SIG-M5 (cell line): ENCODE data around the gene KCNJ6.
"Not testable (repeated sequence)": the region's sequence is repeated elsewhere in the genome, so short reads cannot be mapped to it uniquely, and the experiment has no call there.

Source experiments
- DNase-seq: peaks from one replicate; lab custom pipeline; 2025; lab: John Stamatoyannopoulos, UW

Gene KCNJ6

DNA sequence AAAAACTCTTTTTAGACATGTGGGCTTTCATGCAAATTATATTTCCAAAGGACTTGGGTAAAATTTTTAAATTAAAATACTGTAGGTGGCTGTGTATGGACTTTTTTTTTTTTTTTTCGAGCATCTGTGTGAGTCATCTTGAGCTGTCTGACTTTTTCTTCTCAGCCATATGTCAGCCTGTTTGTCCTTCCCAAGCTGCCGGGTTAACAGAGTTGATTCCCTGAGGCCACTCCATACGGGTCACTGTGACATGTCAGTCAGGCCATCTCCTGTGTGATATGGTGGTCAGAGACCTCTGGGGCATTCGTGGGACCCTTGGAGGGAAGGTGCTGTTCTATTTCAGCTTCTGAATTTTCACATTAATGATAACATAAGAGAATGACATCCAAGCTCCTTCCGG lies 148.3 kb downstream of the KCNJ6 start:
- no peak for DNase-seq

DNA sequence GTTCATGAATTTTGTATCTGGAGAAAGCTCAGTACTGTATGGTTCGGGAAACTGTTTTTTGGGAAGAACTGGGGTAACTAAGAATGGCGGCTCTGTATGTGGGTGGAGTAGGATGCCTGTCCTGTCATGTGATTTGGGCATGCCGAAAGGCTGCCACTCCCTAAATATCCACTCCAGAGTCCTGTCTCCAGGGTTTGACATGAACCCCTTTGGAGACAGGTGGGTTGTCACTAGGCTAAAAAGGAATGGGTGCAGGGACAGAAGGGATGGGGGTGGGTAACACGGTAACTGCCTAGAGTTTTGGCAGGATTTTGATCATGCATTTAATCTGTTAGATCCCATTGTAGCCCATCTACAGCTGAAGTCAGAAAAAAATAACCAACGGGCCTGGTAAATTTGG lies 150.1 kb downstream of the KCNJ6 start:
- DNase-seq: no peak

DNA sequence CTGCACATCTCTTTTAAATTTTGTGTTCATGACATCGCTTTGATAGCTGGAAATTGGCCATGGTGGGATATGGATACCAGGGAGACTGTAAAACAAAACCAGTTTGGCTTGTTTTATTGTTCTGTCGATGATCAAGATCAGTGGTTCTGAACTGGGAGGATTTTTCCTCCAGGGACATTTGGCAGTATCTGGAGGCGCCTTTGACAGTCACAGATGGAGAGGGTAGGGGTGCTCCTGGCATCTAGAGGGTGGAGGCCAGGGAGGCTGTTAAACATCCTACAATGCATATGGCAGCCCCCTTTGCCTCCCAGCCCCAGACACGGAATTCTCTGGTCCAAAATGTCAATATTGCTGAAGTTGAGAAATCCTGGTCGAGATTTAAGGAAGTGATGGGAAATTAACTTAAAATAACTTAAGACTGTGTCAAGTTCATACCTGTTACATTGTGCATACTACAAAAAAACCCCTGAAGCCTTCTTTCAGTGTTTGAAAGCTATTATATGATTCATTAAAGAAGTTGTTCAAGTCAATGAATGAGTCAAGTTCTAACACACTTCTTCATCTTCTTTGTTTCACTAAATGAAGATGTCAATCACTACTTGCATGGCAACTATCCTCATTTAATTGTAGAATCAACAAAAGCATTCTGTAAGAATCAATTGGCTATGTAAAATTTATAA lies 150.9 kb downstream of the KCNJ6 start:
- no peak for DNase-seq

DNA sequence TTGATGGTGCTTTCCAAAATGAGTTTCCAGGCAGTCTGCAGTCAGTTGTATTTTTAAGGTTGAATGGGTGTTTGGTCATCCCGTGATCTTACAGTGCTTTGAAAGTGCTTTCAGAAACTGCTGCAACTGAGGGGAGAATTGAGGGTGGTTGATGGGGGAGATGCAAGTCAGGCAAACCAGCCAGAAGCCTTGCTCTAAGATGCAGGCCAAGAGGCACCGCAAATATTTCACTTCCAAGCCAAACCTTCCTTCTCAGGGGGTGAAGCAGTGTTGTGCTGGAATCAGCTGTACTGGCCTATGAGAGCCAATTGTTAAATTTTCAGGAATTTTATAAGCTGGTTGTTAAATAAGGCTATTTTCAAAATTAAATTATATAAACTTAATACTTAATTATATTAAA lies 151.6 kb downstream of the KCNJ6 start:
- DNase-seq: no peak

DNA sequence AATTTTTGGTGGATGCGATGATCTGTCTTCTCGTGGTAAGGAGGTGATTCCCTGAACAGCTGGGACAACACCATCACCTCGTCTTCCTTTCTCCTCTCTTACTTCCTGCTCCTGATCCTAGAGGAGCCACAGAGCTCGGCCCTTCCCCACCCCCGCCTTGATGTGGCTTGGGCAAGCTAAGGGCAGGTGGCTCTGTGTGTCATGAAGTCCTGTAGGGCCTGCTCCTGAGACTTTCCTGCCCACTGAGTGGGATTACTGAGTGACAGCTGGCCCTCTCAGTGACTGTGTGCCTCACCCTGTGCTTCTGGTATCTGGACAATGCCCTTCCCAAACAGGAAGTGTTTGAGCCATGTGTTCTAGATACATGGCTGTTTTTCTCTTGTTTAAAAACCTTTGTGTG lies 153.0 kb downstream of the KCNJ6 start:
- DNase-seq: no peak

DNA sequence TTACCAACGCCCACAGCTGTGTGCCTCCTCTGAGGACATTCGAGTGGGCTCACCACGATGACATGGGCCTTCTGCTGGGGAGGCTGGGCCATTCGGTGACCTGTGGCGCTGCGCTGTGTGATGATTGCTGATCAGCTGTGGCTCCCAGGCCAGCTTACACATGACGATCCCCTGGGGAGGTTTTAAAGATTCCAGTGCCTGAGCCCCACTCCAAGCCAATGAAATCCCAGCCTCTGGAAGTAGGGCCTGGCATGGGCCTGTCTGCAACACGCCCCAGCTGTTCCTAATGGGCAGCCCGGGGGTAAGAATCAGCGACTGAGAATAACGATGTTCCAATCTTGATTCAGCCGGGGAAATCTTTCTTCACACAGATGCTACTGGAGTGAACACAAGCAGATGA lies 153.7 kb downstream of the KCNJ6 start:
- no peak for DNase-seq

DNA sequence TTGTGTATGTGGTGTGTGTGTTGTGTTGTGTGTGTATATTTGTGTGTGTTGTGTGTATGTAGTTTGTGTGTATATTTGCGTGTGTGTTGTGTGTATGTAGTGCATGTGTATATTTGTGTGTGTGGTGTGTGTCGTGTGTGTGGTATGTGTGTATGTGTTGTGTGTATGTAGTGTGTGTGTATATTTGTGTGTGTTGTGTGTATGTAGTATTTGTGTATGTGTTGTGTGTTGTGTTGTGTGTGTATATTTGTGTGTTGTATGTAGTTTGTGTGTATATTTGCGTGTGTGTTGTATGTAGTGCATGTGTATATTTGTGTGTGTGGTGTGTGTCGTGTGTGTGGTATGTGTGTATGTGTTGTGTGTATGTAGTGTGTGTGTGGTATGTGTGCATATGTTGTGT lies 154.9 kb downstream of the KCNJ6 start:
- not testable (repeated sequence) for DNase-seq

DNA sequence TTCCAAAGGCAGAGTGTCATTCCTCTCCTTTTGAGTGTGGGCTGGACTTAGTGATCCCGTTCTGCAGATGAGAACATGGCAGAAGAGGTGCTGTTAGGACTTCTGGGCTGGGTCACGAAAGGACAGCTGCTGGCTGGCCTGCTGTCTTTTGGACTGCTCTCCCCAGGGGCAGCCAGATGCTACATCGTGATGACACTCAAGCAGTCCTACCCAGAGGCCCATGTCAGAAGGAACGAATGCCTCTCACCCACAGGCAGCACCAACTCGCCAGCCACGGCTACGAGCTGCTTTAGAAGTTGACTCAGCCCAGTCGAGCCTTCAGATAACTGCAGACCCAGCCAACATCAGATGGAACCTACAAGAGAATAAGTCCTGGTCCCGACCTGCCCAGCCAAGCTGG lies 156.5 kb downstream of the KCNJ6 start:
- no peak for DNase-seq

DNA sequence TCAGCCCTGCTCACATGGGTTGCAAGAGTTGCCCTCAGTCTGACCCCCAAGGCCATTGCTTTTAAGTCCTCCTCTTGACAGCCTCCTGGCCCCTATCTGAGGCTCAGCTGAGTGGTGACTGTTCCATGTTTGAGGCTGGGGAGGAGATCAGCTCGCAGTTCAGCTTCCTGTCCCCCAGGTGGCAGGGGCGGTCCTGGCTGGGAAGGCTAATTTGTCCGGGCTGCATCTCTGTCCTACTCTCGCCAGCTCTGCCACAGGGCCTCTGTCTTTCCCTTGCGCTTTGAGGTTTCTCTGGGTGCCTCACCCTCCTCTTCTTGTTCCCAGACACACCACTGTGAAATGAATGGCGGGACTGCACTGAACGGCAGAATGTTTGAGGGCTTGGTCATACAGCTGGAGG lies 157.3 kb downstream of the KCNJ6 start:
- no peak for DNase-seq

DNA sequence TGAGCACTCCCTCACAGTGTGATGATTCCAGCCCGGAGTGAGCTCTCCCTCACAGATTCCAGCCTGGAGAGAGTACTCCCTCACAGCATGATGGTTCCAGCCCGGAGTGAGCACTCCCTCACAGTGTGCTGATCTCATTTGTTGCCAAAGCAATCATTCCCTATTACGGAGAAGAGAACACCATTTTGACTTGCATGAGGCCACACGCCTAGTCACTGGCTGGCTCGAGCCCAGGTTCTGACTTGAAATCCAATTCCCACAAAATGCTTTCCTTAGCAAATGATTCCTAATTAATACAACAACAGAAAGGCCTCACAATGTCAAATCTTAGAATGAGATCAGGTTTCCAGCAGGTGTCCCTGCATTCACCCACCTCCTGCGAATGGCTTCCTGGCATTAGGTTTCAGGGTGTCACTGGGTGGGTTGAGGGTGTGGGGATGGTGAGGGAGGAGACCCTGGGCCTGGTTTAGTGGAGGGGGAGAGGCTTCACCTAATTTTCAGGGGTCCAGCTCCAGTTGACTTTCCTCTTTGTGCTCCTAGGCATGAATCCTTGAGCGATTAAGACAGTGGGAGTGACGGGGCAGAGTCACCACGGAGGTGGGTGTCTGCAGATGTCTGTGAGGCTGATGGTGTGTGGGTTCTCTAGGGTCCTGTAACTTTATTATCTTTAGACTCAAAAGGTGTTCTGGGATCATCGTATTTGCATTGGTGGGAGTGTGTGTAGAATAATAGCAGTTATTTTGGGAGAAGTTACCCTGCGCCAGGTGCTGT lies 158.5 kb downstream of the KCNJ6 start:
- DNase-seq: no peak

DNA sequence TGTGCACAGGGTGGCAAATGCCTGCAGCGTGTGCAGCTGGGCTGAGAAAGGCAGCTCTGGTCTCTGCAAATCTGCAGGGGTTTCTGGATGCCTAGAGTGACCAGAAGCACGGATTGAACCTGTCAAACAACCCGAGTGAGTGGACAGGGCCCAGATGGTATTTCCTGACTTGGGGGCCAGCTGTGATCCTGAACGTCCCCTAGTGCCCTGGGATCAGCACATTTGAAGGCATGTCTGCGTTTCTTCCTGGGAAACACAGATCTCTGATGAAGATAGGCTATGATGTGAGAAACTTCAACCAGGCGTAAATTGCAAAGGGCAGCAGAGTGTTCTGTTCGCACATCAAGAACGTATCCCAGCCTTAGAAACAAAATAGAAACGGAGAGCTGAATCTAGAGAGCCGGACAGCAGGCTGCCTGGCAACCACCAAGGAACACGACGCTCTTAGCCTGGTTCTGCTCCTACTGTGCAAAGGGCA lies 163.1 kb downstream of the KCNJ6 start:
- DNase-seq: no peak

DNA sequence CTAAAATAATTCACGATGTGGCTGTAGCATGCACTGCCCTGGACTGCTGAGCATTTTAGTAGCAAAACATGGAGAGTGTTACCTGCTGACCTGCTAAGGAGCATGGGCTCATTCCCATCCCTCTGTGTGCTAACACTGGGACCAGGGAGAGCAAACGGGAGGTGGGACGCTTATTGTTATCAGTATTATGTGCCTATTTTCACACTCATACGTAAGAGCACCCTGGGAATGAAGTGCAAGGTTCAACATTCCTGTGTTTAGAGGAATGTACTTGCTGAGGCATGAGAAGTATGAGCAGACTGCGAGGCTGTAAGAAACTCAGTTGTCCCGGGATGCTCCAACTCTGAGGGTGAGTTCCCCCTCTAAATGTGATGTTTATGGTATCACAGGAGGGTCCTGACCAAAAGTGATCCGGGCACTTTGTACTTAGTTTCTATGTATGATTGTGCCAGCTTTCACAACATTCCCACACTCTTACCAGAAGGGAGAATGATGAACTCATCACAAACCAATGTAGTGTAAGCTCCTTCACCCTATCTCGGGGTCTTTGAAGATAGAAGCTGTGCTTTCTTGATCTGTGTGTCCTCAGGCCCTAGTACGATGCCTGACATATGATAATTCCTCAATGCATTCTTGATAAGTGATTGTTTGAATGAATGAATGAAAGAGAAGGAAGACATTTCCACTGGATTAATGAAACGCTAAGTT lies 164.8 kb downstream of the KCNJ6 start:
- no peak for DNase-seq

DNA sequence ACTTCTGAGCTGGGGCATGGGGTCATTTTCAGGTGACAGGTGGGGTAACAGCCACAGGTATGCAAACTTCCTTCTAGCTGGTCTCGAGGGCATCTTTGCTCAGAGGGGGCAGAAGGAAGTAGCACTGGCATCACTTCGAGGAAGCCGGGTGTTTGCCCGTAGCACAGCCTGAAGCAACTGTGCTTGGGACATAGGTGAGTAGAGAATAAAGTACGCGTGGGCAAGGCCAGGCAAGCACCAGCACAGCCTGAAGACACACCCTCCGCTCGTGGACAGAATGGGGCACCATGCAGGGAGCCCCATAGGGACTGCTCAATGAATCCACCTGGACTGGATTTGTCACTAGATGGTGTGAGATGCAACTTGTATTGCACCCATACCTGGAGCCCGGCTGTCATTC lies 167.1 kb downstream of the KCNJ6 start:
- DNase-seq: no peak

DNA sequence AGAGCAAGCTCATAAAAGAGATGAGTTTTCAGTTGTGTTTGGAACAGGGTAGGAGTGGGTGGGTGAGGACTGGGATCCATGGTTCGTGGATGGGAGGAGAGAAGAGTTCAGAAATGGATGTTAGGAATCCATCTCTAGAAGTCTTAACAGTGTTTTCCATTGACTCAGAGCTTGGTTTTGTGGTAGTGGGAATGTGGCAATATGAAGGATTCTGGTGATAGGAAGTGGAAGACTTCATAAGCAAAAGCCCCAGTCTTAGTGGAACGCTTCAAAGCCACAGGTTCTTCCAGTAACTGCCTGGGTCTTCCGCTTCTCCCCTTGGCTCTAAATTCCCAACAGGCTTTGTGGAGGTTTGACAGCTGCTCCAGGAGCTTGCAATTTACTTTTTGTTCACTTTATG lies 167.9 kb downstream of the KCNJ6 start:
- no peak for DNase-seq

DNA sequence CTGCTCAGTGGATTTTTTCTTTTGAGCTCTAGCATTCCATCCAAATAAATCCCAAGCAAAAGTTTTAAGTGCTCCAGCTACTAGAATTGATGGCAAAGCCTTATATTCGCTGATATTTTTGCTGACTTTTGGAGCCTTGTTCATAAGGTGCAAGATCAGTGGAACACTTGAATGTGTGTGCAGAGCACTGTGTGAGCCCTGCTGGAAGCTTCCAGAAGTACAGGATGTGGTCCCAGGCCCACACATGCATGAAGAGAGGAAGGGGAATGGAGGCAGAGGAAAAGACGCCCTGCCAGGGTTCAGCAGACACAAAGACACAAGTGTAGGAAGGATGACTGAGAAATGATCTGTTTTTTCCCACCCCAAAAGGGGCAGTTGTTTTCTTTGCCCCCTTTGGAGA lies 169.4 kb downstream of the KCNJ6 start:
- no peak for DNase-seq

DNA sequence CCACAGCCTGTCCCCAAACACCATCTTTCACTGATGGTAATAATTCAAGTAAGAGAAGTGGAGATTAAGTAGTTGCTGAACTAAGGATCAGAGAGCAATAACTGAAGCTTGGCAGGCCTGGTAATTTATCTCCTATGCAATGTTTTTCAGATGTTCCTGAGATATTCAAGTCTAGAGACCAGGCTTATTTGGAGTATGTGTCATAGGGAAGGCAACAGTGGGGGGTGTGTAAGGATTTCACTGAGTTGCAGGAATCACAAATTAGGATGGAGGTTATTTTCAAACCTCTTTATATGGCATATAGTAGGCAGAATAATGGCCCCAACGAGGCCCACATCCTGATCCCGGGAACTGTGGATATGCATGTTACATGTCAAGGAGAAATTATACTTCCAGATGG lies 171.7 kb downstream of the KCNJ6 start:
- no peak for DNase-seq

DNA sequence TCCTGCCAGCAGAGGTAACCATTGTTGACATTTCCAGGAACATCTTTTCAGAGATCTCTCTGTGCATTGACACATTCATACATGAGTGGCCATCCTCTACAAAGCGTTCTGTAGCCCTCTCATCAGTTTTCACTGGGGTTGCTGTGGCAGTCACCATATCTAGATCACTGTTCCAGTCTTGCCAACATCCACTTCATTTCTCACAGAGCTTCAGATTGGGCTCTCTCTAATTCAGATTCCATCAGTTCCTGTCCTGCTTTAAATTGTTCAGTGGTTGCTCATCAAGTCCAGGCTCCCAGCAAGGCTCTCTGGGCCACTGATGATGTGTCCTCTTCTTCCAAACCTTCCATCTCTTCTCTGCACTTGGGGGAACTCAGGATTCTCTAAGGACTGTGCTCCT lies 173.7 kb downstream of the KCNJ6 start:
- no peak for DNase-seq

DNA sequence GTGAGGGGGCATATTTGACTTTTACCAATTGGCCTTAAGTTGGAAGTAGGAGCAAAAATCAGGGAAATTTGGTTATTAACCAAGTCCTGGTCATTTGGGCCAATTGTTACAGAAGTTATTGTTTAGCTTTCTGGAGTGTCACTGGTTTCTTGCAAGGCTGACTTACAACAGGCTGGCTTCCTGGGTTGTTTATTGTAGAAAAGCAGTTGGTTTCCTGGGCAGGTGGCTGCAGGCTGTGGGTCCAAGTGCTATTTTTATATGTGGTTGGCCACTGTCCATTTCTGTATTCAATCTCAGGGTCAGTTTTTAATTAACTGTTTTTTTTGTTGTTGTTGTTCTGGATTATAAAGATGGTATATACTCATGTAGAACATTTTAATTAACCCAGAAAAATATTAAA lies 174.1 kb downstream of the KCNJ6 start:
- DNase-seq: no peak

DNA sequence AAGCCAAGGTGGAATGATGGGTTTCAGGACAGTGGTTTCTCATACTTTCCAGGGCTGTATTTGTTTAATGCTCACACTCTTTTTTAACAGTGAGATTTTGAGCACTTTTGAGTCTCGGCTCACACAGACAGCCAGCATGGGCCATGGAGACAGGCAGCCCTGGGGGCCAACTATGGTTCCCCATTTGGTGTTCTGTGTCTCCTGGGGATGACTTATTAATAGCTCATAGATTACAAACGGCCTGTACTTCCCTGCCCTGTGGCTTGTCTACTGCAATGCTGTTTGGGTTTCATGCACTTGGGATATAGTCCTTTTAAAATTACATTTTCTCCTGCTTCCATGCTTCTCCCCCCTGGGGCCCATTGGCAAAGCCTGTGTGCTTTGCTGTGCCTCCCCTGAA lies 178.3 kb downstream of the KCNJ6 start:
- DNase-seq: no peak

DNA sequence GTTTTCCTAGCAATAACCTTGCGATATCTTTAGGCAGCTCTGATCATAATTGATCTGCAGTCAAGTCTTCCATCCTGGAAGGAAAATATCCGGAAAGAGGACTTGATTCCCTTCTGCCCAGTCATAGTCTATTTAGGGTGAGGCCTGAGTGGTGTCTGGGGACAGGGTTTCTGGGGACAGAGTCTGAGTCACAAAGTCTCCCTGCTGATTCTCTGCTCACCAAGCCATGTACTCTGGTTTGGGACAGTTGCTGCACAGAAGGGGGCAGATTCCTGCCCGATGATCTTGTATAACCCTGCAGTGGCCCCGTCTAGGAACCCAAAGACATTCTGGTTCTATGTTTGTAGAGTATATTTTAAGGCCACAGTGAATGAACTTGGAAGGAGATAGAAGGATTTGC lies 178.8 kb downstream of the KCNJ6 start:
- DNase-seq: no peak

DNA sequence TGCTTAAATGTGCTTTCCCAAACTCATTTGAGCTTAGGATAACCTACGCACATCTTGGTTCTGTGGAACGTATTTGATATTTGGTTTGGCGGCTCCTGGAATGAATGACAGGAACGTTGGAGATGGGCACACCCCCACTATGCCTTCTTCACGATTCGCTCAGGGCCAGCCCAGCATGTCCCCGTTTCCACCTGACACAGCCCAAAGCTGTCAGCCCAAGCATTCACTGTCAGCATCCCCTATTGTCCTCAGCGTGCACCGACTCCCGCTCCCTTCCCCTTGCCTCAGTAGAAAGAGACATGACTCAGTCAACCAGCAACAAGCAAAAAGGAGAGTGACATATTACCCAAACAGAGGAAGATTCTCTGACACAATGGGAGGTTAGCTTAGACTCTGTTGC lies 181.4 kb downstream of the KCNJ6 start:
- no peak for DNase-seq

DNA sequence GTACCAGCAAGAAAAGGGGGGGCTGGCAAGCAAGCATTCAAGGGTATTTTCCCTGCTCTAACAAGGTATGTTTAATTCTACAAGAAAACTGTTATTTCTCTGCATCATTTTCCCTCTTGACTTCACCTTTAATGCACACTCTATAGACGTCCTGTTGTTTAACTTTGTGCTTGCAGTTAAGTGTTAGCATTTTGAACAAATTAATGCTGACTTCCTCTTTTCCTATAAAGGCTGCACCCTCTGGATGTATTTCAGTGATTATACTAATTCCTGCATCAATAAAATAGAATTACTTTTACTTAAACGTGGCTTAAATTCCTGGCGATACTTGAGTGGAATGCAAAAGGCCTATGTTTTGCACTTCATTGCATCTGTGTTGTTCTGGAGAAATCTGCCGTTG lies 183.3 kb downstream of the KCNJ6 start:
- no peak for DNase-seq

DNA sequence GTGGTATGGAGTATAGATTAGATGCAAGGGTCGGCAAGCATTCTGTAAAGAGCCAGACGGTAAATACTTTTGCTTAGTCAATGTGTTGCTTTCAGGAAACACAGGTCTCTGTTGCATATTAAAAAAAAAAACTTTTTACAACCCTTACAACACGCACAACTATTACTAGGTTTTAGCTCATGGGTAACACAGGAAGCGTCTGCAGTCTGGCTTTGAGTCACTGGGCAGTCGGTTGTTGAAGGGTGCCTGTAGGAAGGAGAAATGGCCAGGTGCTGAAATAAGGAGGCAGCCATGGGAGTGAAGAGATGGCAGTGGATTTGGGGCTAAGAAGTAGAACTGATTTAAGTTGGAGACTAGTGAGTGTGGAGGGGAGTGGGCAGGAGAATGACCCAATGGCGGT lies 192.1 kb downstream of the KCNJ6 start:
- no peak for DNase-seq
